H1 (cell line): Measurements from ENCODE around the gene ELOVL5. TPM values are rescaled to one million over a fixed set of nuclear protein-coding genes. Genes with fewer than 3 reads are reported as not detected.

Source experiments
- CTCF ChIA-PET: fragments of 300-600 bp; sonication (Branson Sonifier 250); formaldehyde crosslinking; loops from one replicate; lab custom pipeline; 2021; ENCODE audit not compliant: partially characterized antibody; lab: Charles Lee
- POLR2A ChIA-PET: fragments of 300-600 bp; sonication (Branson Sonifier 250); formaldehyde crosslinking; loops from one replicate; lab custom pipeline; 2021; ENCODE audit warnings: inconsistent platforms; ENCODE audit not compliant: partially characterized antibody; lab: Charles Lee
- DNase-seq, 2 experiments: peaks; one replicate each; pipeline versions ENCODE4 v3.0.0 to v3.0.0-alpha.2; 2010 to 2022; ENCODE audit warnings: low spot score in 2 of 2, low read depth in 1 of 2, mixed read lengths in 1 of 2
- FAIRE-seq: peaks from 2 replicates; lab custom pipeline; 2011; peaks lifted over from hg19 to GRCh38; lab: Jason Lieb, UNC
- H2AFZ ChIP-seq: 2 replicates; pipeline ENCODE4 v1.8.1; 2012; ENCODE audit warnings: low read length, inconsistent platforms
- H2AK5ac ChIP-seq: 2 replicates; pipeline ENCODE4 v1.6.1; 2013; ENCODE audit warnings: low read depth, low read length
- H2BK120ac ChIP-seq: replicated peaks from 2 replicates; pipeline ENCODE3; 2013; ENCODE audit warnings: low read depth, low read length, inconsistent platforms
- H2BK12ac ChIP-seq: 2 replicates; pipeline ENCODE4 v1.6.1; 2013; ENCODE audit warnings: low read depth, low read length
- H2BK15ac ChIP-seq: 2 replicates; pipeline ENCODE4 v1.6.1; 2013; ENCODE audit warnings: low read length
- H2BK20ac ChIP-seq: 2 replicates; pipeline ENCODE4 v1.6.1; 2013; ENCODE audit warnings: low read length
- H2BK5ac ChIP-seq: 2 replicates; pipeline ENCODE4 v1.6.1; 2013; ENCODE audit warnings: low read depth, low read length
- H3K14ac ChIP-seq: 2 replicates; pipeline ENCODE4 v1.6.1; 2013; ENCODE audit warnings: inconsistent platforms; ENCODE audit not compliant: insufficient read length
- H3K18ac ChIP-seq: 2 replicates; pipeline ENCODE4 v1.6.1; 2013; ENCODE audit warnings: low read length; ENCODE audit errors: extremely low read depth
- H3K23ac ChIP-seq: 2 replicates; pipeline ENCODE4 v1.6.1; 2013; ENCODE audit warnings: inconsistent platforms; ENCODE audit not compliant: insufficient read length
- H3K23me2 ChIP-seq: 2 replicates; pipeline ENCODE4 v1.6.1; 2013; ENCODE audit warnings: low read depth, low read length
- H3K27ac ChIP-seq: 2 replicates; pipeline ENCODE4 v1.6.1; 2011; ENCODE audit warnings: low read depth, low read length, inconsistent platforms
- H3K27me3 ChIP-seq, 4 experiments: replicated peaks in 1 of 4; 1 replicate in 1 of 4; 2 replicates in 3 of 4; pipeline versions ENCODE4 v1.6.1 to v1.8.1; 2011 to 2013; ENCODE audit warnings: low read length in 3 of 4, mild to moderate bottlenecking in 3 of 4, inconsistent platforms in 2 of 4, mixed read lengths in 2 of 4, moderate library complexity in 1 of 4; ENCODE audit not compliant: control insufficient read depth in 3 of 4, insufficient read depth in 3 of 4; ENCODE audit errors: extremely low read depth in 1 of 4
- H3K36me3 ChIP-seq, 4 experiments: 2 replicates each; pipeline versions ENCODE4 v1.6.1 to v1.8.1; 2011 to 2013; ENCODE audit warnings: mild to moderate bottlenecking in 4 of 4, low read length in 3 of 4, moderate library complexity in 2 of 4, control low read depth in 1 of 4, inconsistent platforms in 1 of 4; ENCODE audit not compliant: insufficient read depth in 4 of 4, control insufficient read depth in 2 of 4
- H3K4ac ChIP-seq: replicated peaks from 2 replicates; pipeline ENCODE3; 2013; ENCODE audit warnings: low read length, low read depth, mixed read lengths, inconsistent platforms; ENCODE audit not compliant: insufficient read length
- H3K4me1 ChIP-seq, 4 experiments: replicated peaks in 1 of 4; 1 replicate in 1 of 4; 2 replicates in 3 of 4; pipeline versions ENCODE4 v1.6.1 to v1.8.1; 2011 to 2013; ENCODE audit warnings: low read length in 3 of 4, inconsistent platforms in 2 of 4, mixed read lengths in 1 of 4; ENCODE audit not compliant: insufficient read depth in 4 of 4, control insufficient read depth in 3 of 4
- H3K4me2 ChIP-seq, 2 experiments: 2 replicates each; pipeline versions ENCODE4 v1.6.1 to v1.8.1; 2011 to 2013; ENCODE audit warnings: low read depth in 2 of 2, low read length in 2 of 2, control low read depth in 1 of 2, inconsistent platforms in 1 of 2, mild to moderate bottlenecking in 1 of 2; ENCODE audit not compliant: insufficient read depth in 1 of 2
- H3K4me3 ChIP-seq, 4 experiments: fragments of 200-600, 300-600 bp in 1 of 4; sonication (generic), shearing (Covaris generic), sonication (Bioruptor Twin) in 1 of 4; 2 replicates each; pipeline versions ENCODE4 v1.5.1 to v1.8.1; 2011 to 2016; ENCODE audit warnings: low read length in 4 of 4, low read depth in 3 of 4, control low read depth in 2 of 4, inconsistent platforms in 2 of 4, mild to moderate bottlenecking in 2 of 4, mixed read lengths in 1 of 4, moderate library complexity in 1 of 4; ENCODE audit not compliant: insufficient read depth in 2 of 4; ENCODE audit errors: extremely low read depth in 1 of 4
- H3K56ac ChIP-seq: replicated peaks from 2 replicates; pipeline ENCODE3; 2013; ENCODE audit warnings: low read depth, mild to moderate bottlenecking, mixed read lengths, low read length, inconsistent platforms; ENCODE audit not compliant: insufficient read length
- H3K79me1 ChIP-seq: 2 replicates; pipeline ENCODE4 v1.6.1; 2013; ENCODE audit warnings: low read depth, low read length, control low read depth
- H3K79me2 ChIP-seq, 2 experiments: 2 replicates each; pipeline versions ENCODE4 v1.6.1 to v1.8.1; 2012 to 2013; ENCODE audit warnings: low read length in 2 of 2, mild to moderate bottlenecking in 2 of 2, inconsistent platforms in 1 of 2; ENCODE audit not compliant: insufficient read depth in 2 of 2, control insufficient read depth in 1 of 2
- H3K9ac ChIP-seq, 4 experiments: replicated peaks in 1 of 4; 1 replicate in 1 of 4; 2 replicates in 3 of 4; pipeline versions ENCODE4 v1.6.1 to v1.8.1; 2011 to 2013; ENCODE audit warnings: low read depth in 3 of 4, low read length in 3 of 4, control low read depth in 2 of 4, mild to moderate bottlenecking in 2 of 4, moderate library complexity in 2 of 4, inconsistent platforms in 1 of 4; ENCODE audit errors: extremely low read depth in 1 of 4
- H3K9me3 ChIP-seq, 2 experiments: 2 replicates each; pipeline versions ENCODE4 v1.6.1 to v1.8.1; 2012 to 2013; ENCODE audit warnings: mild to moderate bottlenecking in 2 of 2, moderate library complexity in 2 of 2, control low read depth in 1 of 2, inconsistent platforms in 1 of 2, low read depth in 1 of 2, low read length in 1 of 2, mixed read lengths in 1 of 2; ENCODE audit not compliant: insufficient read depth in 2 of 2
- H4K20me1 ChIP-seq, 2 experiments: replicated peaks in 1 of 2; 2 replicates each; pipeline versions ENCODE3 to v1.8.1; 2011 to 2013; ENCODE audit warnings: inconsistent platforms in 2 of 2, low read length in 2 of 2, mild to moderate bottlenecking in 1 of 2; ENCODE audit not compliant: insufficient read depth in 2 of 2, control insufficient read depth in 1 of 2
- H4K5ac ChIP-seq: 2 replicates; pipeline ENCODE4 v1.6.1; 2013; ENCODE audit warnings: low read length, low read depth, mixed read lengths, inconsistent platforms; ENCODE audit not compliant: insufficient read length
- H4K8ac ChIP-seq: 2 replicates; pipeline ENCODE4 v1.8.0; 2013; ENCODE audit warnings: mild to moderate bottlenecking, moderate library complexity, low read length, inconsistent platforms; ENCODE audit not compliant: insufficient read depth; ENCODE audit errors: extremely low read depth
- H4K91ac ChIP-seq: replicated peaks from 2 replicates; pipeline ENCODE3; 2013; ENCODE audit warnings: low read length, mixed read lengths, inconsistent platforms; ENCODE audit not compliant: insufficient read length
- BRCA1 ChIP-seq: IDR thresholded peaks from 2 replicates; pipeline ENCODE4 v1.6.1; 2012; ENCODE audit warnings: low read depth, low read length, improper control_type of control experiment
- CBX8 ChIP-seq: fragments of 300-800, 300-1000 bp; sonication (generic); IDR thresholded peaks from 2 replicates; pipeline ENCODE4 v1.7.1; 2016; ENCODE audit warnings: low read depth, low read length, borderline replicate concordance
- EP300 ChIP-seq, 2 experiments: IDR thresholded peaks; 1 replicate in 1 of 2; 2 replicates in 1 of 2; pipeline ENCODE4 v1.6.1; 2011 to 2012; ENCODE audit warnings: low read depth in 2 of 2, low read length in 2 of 2, mild to moderate bottlenecking in 2 of 2, borderline replicate concordance in 1 of 2, inconsistent platforms in 1 of 2, moderate library complexity in 1 of 2
- KDM1A ChIP-seq: fragments of 200-600, 300-600 bp; sonication (generic); IDR thresholded peaks from 2 replicates; pipeline ENCODE4 v1.7.1; 2016; ENCODE audit warnings: mild to moderate bottlenecking, low read length, borderline replicate concordance
- POLR2A ChIP-seq, 2 experiments: IDR thresholded peaks; 1 replicate in 1 of 2; 2 replicates in 1 of 2; pipeline ENCODE4 v1.6.1; 2011; ENCODE audit warnings: low read depth in 2 of 2, low read length in 2 of 2, mild to moderate bottlenecking in 2 of 2; ENCODE audit errors: control extremely low read depth in 1 of 2
- POU5F1 ChIP-seq: IDR thresholded peaks from 2 replicates; pipeline ENCODE4 v1.6.1; 2011; ENCODE audit warnings: low read depth, mild to moderate bottlenecking, low read length, moderate library complexity
- RFX5 ChIP-seq: IDR thresholded peaks from 2 replicates; pipeline ENCODE4 v1.6.1; 2011; ENCODE audit warnings: low read depth, low read length, improper control_type of control experiment, borderline replicate concordance
- RXRA ChIP-seq: IDR thresholded peaks from 2 replicates; pipeline ENCODE4 v1.6.1; 2011; ENCODE audit warnings: low read depth, mild to moderate bottlenecking, low read length, moderate library complexity; ENCODE audit not compliant: insufficient read depth
- SAP30 ChIP-seq: fragments of 300-600 bp; sonication (generic); IDR thresholded peaks from 2 replicates; pipeline ENCODE4 v1.7.1; 2012; ENCODE audit warnings: low read length, moderate library complexity, mild to moderate bottlenecking, inconsistent platforms; ENCODE audit not compliant: insufficient read depth, insufficient replicate concordance
- SP1 ChIP-seq: IDR thresholded peaks from 2 replicates; pipeline ENCODE4 v1.6.1; 2011; ENCODE audit warnings: low read depth, low read length
- SP2 ChIP-seq: IDR thresholded peaks from 2 replicates; pipeline ENCODE4 v1.6.1; 2012; ENCODE audit warnings: mild to moderate bottlenecking, low read length, inconsistent platforms
- TCF12 ChIP-seq: IDR thresholded peaks from 2 replicates; pipeline ENCODE4 v1.6.1; 2011; ENCODE audit warnings: low read depth, mild to moderate bottlenecking, low read length
- USF2 ChIP-seq: IDR thresholded peaks from 2 replicates; pipeline ENCODE4 v1.6.1; 2011; ENCODE audit warnings: low read length, improper control_type of control experiment
- WGBS, 2 experiments: shearing (Covaris generic) in 1 of 2; methylation state at CpG; one replicate each; pipeline versions ENCODE4 v1.1.6 to v1.1.7; 2013 to 2015; ENCODE audit warnings: low lambda C conversion rate in 2 of 2, mixed read lengths in 2 of 2, inconsistent platforms in 1 of 2, low coverage in 1 of 2, missing lambda C conversion rate in 1 of 2; ENCODE audit not compliant: insufficient replicate concordance in 2 of 2, insufficient coverage in 1 of 2, insufficient read length in 1 of 2; ENCODE audit errors: extremely low coverage in 1 of 2, missing lambda C conversion rate in 1 of 2; 5-methylcytosine and 5-hydroxymethylcytosine counted together
- polyA plus RNA-seq, 7 experiments: library from polyadenylated mRNA; depleted of rRNA in 3 of 7; stranded (reverse) in 5 of 7; unstranded in 2 of 7; fragments of >200 nt in 5 of 7; fragments of 200-250 nt in 2 of 7; gene quantifications; 1 replicate in 5 of 7; 2 replicates in 1 of 7; 4 replicates in 1 of 7; pipeline versions ENCODE4 v1.2.1 to v1.2.3, GENCODE V29; 2011 to 2013; ENCODE audit warnings: missing spikeins in 2 of 7, mixed read lengths in 2 of 7
- total RNA-seq: library from RNA; stranded (reverse); fragmentation: NEBNext Ultra II Directional; extraction: Animal tissue kit (Norgen Biotek cat#: 25700); gene quantifications from 2 replicates; pipeline ENCODE4 v1.2.1, GENCODE V29; 2021

ELOVL5 gene
- total and polyA plus RNA-seq, 2 of the 8 experiments (the other 6 are each of a cell fraction or from before 2014, with no cell fraction given), result 113 to 156 TPM

GRCh38 chr6:53344969-53345368 lies 3.8 kb downstream of the ELOVL5 start:
- Histone ChIP-seq H3K56ac (no peak overlapping the region), H3K36me3 (no peaks in the 10 kb centered on the region), H2BK20ac (no peak overlapping the region), H2BK12ac (no peak overlapping the region), H2BK5ac (no peak overlapping the region), H2BK120ac (no peak overlapping the region), H4K8ac (no peak overlapping the region), H3K4me2 (no peak overlapping the region), H3K4me1 (peaks cover 0 to 10% (median 6%) of the 10 kb centered on the region in 4 experiments; a peak in 5 of 7 replicates), H3K14ac (no peak overlapping the region), H2BK15ac (no peak overlapping the region), H3K23me2 (peaks cover 5% of the 10 kb centered on the region; the same call in 1 of the 2 replicates), H4K20me1 (peaks cover 36 to 45% of the 10 kb centered on the region in 2 experiments), H3K27ac (no peak overlapping the region), H3K23ac (no peak overlapping the region), H3K27me3 (peaks cover 0 to 9% (median 6%) of the 10 kb centered on the region in 4 experiments; a peak in 4 of 7 replicates), H3K79me1 (peaks cover 11% of the 10 kb centered on the region), H2AK5ac (no peak overlapping the region), H3K4ac (no peak overlapping the region), H3K4me3 (no peak overlapping the region), H4K91ac (no peak overlapping the region), H2AFZ (no peak overlapping the region), H4K5ac (no peak overlapping the region), H3K9ac (no peak overlapping the region), H3K9me3 (no peaks in the 10 kb centered on the region), H3K18ac (no peak overlapping the region), H3K79me2 (peaks cover 61 to 80% of the 10 kb centered on the region in 2 experiments)
- DNase-seq, result no peak
- FAIRE-seq, result no peak
- 78% methylated on average over 1 of the region's 1 CpG; no CpG with 5 or more reads in 1 of the 2 experiments for WGBS, 2 experiments
- ChIA-PET POLR2A (interaction anchor here (1.2 to 8.2 kb wide), 4 partner anchors 16 to 152 kb away, joined by 3 to 49 read pairs (median 4); no protein-coding TSS in a partner anchor), CTCF (interaction anchor here (1.1 to 2.1 kb wide), 6 partner anchors 16 to 193 kb away, joined by 3 to 7 read pairs (median 4); no protein-coding TSS in a partner anchor)
- TF ChIP-seq POU5F1 (no peak), TCF12 (no peak), SP1 (no peak), CBX8 (no peak), RFX5 (no peak), KDM1A (no peak), RXRA (no peak), EP300 (IDR thresholded peaks at IDR 0.05; ENCODE audit: borderline replicate concordance in 1 of 2, low read depth in 2 of 2, low read length in 2 of 2) (no peak), POLR2A (IDR thresholded peaks at IDR 0.05; ENCODE audit: control extremely low read depth in 1 of 2, low read depth in 2 of 2, low read length in 2 of 2) (no peak), BRCA1 (no peak), USF2 (no peak), SP2 (no peak), SAP30 (no peak)
